Loucy (cell line): ENCODE results near the gene RNASE8.

ENCODE experiments used
- H2AFZ ChIP-seq: fragments of 200-600 bp; sonication (generic); 2 replicates; pipeline ENCODE4 v1.6.0; 2016; ENCODE audit warnings: antibody characterized with exemption, mild to moderate bottlenecking, low read length, moderate library complexity
- H3F3A ChIP-seq: fragments of 200-600 bp; 2 replicates; pipeline ENCODE4 v1.6.0; 2016; ENCODE audit warnings: antibody characterized with exemption, low read depth, mild to moderate bottlenecking
- H3K27me3 ChIP-seq: fragments of 200-600 bp; sonication (generic); 2 replicates; pipeline ENCODE4 v1.6.1; 2014; ENCODE audit warnings: low read length, mild to moderate bottlenecking; ENCODE audit not compliant: insufficient read depth, poor library complexity, severe bottlenecking
- H3K36me3 ChIP-seq: fragments of 200-600 bp; sonication (generic); 2 replicates; pipeline ENCODE4 v1.6.1; 2016; ENCODE audit warnings: low read length; ENCODE audit not compliant: insufficient read depth
- H3K4me1 ChIP-seq: fragments of 200-600 bp; sonication (generic); 2 replicates; pipeline ENCODE4 v1.5.1; 2014; ENCODE audit warnings: low read length, mild to moderate bottlenecking; ENCODE audit not compliant: insufficient read depth, poor library complexity, severe bottlenecking
- H3K4me2 ChIP-seq: fragments of 200-600 bp; sonication (generic); 2 replicates; pipeline ENCODE4 v1.6.0; 2014; ENCODE audit warnings: antibody characterized with exemption, low read length, low read depth, mild to moderate bottlenecking; ENCODE audit not compliant: poor library complexity, severe bottlenecking
- H3K4me3 ChIP-seq: fragments of 200-600 bp; sonication (generic); 2 replicates; pipeline ENCODE4 v1.5.1; 2014; ENCODE audit warnings: low read length, mild to moderate bottlenecking, mixed read lengths; ENCODE audit not compliant: poor library complexity, severe bottlenecking
- H3K79me2 ChIP-seq: fragments of 200-600 bp; sonication (generic); 2 replicates; pipeline ENCODE4 v1.6.1; 2014; ENCODE audit warnings: low read length; ENCODE audit not compliant: insufficient read depth
- H3K9ac ChIP-seq: fragments of 200-600 bp; sonication (generic); 2 replicates; pipeline ENCODE4 v1.6.0; 2014; ENCODE audit warnings: mild to moderate bottlenecking, low read depth, low read length, moderate library complexity; ENCODE audit not compliant: poor library complexity, severe bottlenecking
- H3K9me2 ChIP-seq: fragments of 200-600 bp; sonication (generic); replicated peaks from 2 replicates; pipeline ENCODE4 v1.6.1; 2016; ENCODE audit warnings: low read depth, low read length, mixed read lengths
- H3K9me3 ChIP-seq: fragments of 200-600 bp; sonication (generic); 2 replicates; pipeline ENCODE4 v1.6.1; 2014; ENCODE audit warnings: mild to moderate bottlenecking, antibody characterized with exemption, low read length, low read depth; ENCODE audit not compliant: insufficient read depth
- H4K20me1 ChIP-seq: fragments of 200-600 bp; sonication (generic); 2 replicates; pipeline ENCODE4 v1.6.0; 2014; ENCODE audit warnings: antibody characterized with exemption, low read length, mild to moderate bottlenecking; ENCODE audit not compliant: insufficient read depth, poor library complexity, severe bottlenecking
- CTCF ChIP-seq: fragments of 200-600 bp; sonication (generic); conservative IDR thresholded peaks from 2 replicates; pipeline ENCODE4 v1.5.1; 2014; ENCODE audit warnings: mild to moderate bottlenecking, antibody characterized with exemption, low read length
- EZH2phosphoT487 ChIP-seq: fragments of 200-600 bp; IDR thresholded peaks from 2 replicates; pipeline ENCODE4 v1.6.1; 2018; ENCODE audit warnings: antibody characterized with exemption, mild to moderate bottlenecking, moderate library complexity, borderline replicate concordance

RNASE8 gene

GRCh38 chr14:21093018-21093417 lies 35.4 kb downstream of the RNASE8 start:
- no peak overlapping the region for H3K4me3 ChIP-seq
- H3K9me3 ChIP-seq, result no peaks in the 10 kb centered on the region
- no peak overlapping the region for H3K4me2 ChIP-seq
- H3K27me3 ChIP-seq, result no peaks in the 10 kb centered on the region
- no peak for TF ChIP-seq CTCF
- TF ChIP-seq EZH2phosphoT487, result no peak
- H3K9ac ChIP-seq, result no peak overlapping the region
- peaks cover 23% of the 10 kb centered on the region for H3F3A ChIP-seq
- peaks cover 1% of the 10 kb centered on the region for H4K20me1 ChIP-seq
- H3K36me3 ChIP-seq, result no peaks in the 10 kb centered on the region; the same call in 1 of the 2 replicates
- peaks cover 6% of the 10 kb centered on the region for H3K4me1 ChIP-seq
- no peaks in the 10 kb centered on the region; the same call in 1 of the 2 replicates for H3K79me2 ChIP-seq
- H2AFZ ChIP-seq, result no peak overlapping the region
- H3K9me2 ChIP-seq, result no peaks in the 10 kb centered on the region

DNA sequence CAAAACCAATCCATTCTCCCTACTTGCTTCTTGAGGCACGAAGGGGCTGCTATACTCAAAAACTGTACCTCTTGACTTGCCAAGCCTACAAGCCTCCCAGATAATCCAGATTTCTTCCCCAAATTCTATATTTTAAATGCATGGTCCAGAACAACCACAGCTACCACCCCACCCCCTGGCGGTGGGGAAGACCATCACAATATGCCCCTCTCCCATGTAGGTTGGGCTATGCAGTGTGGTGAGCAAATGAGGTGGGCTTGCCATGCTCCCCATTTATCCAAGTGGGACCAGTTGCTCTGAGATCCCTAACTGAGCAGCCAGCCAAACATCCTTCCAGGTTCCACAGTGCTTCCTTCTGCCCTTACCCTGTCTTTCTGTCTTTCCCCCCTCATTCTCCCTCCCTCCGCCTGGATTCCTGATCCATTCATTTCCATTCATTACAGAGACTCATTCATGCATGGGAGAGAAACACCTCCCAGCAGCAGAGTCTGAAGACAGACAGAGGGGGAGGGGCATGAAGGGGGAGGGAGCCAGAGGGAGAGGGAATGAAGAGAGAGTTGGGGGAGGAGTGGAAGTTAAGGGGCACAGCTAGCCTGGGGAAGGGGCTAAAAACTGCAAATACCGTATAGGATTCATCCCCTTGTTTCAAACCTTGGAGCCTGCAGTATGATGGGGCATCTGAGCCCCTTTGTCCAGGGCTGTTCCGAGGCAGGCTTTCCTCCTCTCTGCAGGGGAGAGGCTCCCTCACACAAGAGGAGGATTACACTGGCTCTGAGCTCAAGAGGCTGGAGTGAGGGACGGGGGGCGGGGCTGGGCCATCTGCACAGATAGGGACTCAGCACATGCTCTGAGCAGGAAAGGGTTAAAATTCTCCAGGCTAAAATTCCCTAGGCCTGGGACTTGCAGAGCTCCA lies 36.4 kb downstream of the RNASE8 start:
- Histone ChIP-seq H3K79me2 (no peaks in the 10 kb centered on the region; the same call in 1 of the 2 replicates), H3K27me3 (no peaks in the 10 kb centered on the region), H2AFZ (no peak overlapping the region), H3K4me1 (peaks cover 9% of the 10 kb centered on the region), H3K9ac (no peak overlapping the region), H3K36me3 (no peaks in the 10 kb centered on the region; the same call in 1 of the 2 replicates), H3K4me2 (no peak overlapping the region), H4K20me1 (no peaks in the 10 kb centered on the region), H3K9me3 (no peaks in the 10 kb centered on the region), H3F3A (peaks cover 23% of the 10 kb centered on the region), H3K9me2 (no peaks in the 10 kb centered on the region), H3K4me3 (no peak overlapping the region)
- TF ChIP-seq CTCF, result no peak
- TF ChIP-seq EZH2phosphoT487, result no peak

DNA sequence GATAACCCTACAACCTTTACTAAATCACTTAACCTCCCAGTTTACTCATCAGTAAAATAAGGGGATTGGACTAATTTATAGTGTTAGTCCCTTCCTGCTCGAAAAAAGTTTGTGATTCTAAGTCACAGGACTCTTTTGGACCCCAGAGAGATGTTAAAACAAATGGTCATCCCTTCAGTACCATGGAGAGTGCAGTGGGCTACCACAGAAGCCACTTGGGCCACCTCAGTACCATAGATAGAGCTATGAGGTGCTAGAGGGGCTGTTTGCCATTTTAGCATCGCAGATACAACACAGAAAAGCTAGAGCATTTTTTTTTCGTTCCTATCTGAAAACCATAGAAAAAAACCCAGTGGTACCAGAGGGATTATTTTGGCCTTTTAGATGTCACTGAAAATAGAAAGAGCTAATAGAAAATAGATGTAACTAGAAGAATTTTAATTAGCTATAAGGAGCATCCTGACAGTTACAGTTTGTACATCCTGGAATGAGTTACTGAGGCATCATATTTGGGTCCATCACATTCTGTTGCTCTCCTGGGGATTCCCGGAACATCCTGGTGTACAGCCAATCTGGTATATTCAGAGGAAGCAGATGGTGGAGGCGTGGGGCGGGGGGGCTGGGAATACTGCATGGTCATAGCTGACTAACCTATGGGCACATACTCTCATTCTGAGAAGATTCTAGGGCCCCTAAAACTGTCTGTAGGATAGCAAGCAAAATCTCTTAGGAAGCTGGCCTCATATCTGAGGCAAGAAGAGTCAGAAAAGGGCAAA lies 38.0 kb downstream of the RNASE8 start:
- peaks cover 19% of the 10 kb centered on the region for H3K4me1 ChIP-seq
- peak overlapping the region; percentile 31 for H3K4me2 ChIP-seq

More for the DNA sequence above, 38.0 kb downstream of the RNASE8 start:
- Histone ChIP-seq H3K9ac (no peak overlapping the region), H4K20me1 (no peaks in the 10 kb centered on the region), H3K9me3 (no peaks in the 10 kb centered on the region), H3K4me3 (no peak overlapping the region), H3F3A (peaks cover 23% of the 10 kb centered on the region), H3K36me3 (no peaks in the 10 kb centered on the region; the same call in 1 of the 2 replicates), H2AFZ (no peak overlapping the region), H3K79me2 (no peaks in the 10 kb centered on the region; the same call in 1 of the 2 replicates), H3K27me3 (no peaks in the 10 kb centered on the region), H3K9me2 (no peaks in the 10 kb centered on the region)
- TF ChIP-seq CTCF, result no peak
- no peak for TF ChIP-seq EZH2phosphoT487
